Measurements from ENCODE around the gene GOT1.
A peak's percentile ranks its signal among the peaks of the same experiment; 100 is the strongest.

GRCh38 chr10:99430451-99431189 lies at the start of gene GOT1:
- TF ChIP-seq, protein P1, sequence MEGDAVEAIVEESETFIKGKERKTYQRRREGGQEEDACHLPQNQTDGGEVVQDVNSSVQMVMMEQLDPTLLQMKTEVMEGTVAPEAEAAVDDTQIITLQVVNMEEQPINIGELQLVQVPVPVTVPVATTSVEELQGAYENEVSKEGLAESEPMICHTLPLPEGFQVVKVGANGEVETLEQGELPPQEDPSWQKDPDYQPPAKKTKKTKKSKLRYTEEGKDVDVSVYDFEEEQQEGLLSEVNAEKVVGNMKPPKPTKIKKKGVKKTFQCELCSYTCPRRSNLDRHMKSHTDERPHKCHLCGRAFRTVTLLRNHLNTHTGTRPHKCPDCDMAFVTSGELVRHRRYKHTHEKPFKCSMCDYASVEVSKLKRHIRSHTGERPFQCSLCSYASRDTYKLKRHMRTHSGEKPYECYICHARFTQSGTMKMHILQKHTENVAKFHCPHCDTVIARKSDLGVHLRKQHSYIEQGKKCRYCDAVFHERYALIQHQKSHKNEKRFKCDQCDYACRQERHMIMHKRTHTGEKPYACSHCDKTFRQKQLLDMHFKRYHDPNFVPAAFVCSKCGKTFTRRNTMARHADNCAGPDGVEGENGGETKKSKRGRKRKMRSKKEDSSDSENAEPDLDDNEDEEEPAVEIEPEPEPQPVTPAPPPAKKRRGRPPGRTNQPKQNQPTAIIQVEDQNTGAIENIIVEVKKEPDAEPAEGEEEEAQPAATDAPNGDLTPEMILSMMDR (IDR thresholded peaks at IDR 0.05) = no peak
- TF ChIP-seq POLR2A (IDR thresholded peaks at IDR 0.05) = peak in 1 of 2 donors; percentile 70
